Stimulated activated CD8-positive, alpha-beta memory T cell treated with anti-CD3 and anti-CD28 coated beads, Interleukin-15, amount 100 ng/mL, for 1 hour (primary cell): ENCODE results near the gene PEA15.

Experiments
- DNase-seq: peaks from one replicate; pipeline ENCODE4 v3.0.0-alpha.2; 2020; ENCODE audit warnings: low read depth

Gene PEA15

DNA sequence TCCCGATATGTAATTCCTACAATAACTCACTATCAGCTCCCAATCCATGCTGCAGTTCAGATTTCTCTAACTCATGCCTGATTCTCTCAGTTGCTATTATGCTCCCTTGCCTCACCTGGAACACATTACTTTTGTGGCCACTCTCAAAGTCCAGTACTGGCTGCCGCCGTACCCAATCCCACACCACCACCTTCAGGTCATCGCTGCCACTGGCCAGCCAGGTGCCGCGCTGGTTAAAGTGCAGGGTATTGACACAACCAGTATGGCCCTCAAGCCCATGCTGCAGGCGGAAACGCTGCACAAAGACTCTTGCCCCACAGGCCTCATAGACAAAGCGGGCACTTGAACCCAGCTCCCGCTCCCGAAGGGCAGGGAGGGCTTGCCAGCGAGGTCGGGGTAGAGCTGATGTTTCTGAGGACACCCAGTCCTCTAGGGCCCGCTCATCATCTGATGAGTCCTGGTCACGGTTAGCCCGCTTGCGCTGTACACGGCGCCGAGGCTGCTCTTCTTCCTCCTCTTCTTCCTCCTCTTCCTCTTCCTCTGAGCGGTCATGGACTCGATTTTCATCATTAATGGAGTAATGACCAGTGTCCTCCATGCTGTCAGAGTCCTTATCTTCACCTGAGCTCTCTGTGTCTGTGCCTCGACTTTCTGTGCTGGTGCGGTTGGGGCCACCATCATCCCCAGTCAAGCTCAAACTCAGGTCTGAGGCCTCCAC is 34.6 kb downstream of the PEA15 start:
- DNase-seq = no peak

DNA sequence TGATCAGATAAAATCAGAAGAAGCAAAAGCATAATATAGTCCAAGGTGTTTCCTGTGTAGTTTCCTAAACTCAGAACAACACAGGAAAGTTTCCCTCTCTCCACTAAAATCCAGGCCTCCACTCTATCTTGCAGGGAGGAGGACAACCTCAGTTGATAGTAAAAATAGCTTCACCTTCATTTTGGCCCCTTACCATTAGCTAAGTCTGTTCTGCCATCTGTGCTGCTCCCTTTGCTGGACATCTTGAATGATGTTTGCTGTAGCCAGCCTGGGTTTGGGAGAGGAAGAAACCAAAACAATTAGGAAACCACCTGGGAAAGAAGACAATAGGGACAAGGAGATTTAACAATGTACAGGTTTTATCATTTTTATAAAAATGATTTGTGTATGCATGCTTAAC is 38.6 kb downstream of the PEA15 start:
- DNase-seq = no peak

DNA sequence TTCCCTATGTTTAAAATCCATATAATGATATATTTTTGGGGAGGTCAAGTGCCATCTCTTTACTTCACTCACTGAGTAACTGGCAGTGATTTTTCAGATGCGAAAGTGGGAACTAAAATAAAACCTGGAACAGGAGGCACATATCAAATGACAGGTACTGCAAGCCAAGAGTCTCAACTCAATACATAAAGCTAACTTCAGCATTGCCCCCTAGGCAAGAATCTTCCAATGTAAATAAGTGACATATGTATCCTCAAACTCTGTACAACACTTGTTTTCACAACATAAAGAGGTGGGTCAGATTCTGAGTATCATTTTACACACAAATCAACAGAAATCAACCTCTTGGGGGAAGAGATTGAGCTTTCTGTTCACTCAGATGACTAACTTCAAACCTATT is 39.0 kb downstream of the PEA15 start:
- no peak for DNase-seq

DNA sequence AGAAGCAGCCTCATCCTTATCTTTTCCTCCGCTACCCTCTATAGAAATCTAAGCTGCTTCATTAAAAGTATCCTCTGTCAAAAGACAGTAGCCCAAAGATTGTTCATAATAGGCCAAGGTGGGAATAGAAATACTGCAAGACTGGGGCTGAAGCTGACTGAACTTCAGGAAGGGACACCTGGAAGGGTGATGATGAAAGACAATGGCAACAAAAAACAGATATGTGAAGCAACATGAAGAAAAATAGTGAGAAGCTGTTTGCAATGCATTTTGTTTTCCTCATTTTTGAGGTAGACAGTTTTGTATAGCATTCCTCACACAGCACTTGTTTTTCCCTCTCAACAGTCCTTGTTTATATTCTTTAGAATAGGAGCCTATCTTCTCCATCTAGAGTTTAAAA is 40.2 kb downstream of the PEA15 start:
- no peak for DNase-seq

DNA sequence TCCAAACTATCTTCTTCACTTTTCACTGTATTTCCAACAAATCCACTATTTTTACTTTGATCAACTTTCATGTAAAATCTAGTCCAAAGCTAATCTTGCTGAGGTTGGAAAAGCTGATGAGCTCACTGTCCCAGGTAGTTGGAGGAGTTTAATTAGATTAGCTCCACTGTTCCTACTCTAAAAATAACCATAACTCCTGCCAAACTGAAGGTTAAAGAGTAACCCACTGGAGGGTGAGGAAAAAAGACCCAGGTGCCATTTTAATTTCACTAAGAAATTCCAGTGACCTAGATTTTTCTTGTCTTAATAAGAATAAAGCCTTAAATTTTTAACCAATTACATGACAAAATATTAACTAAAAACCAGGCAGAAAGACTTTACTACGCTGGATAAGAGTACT is 41.9 kb downstream of the PEA15 start:
- no peak for DNase-seq

DNA sequence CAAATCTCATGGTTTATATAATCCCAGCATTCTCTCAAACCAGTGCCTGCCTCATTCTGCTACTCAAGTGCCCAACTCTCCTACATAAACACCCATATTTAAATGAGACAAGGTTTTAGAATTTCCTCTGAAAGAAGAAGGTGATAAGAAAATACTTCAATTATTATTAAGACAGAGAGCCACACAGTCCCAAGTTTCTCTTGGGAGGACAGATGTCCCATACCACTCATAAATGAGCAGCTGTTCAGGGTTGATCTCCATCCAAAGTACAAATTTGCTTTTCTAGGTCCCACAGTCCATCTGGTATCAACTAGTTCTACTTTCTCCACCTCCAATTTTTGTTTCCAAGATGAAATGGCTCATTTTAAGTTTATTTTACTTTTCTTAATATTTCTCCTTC is 45.8 kb downstream of the PEA15 start:
- no peak for DNase-seq

DNA sequence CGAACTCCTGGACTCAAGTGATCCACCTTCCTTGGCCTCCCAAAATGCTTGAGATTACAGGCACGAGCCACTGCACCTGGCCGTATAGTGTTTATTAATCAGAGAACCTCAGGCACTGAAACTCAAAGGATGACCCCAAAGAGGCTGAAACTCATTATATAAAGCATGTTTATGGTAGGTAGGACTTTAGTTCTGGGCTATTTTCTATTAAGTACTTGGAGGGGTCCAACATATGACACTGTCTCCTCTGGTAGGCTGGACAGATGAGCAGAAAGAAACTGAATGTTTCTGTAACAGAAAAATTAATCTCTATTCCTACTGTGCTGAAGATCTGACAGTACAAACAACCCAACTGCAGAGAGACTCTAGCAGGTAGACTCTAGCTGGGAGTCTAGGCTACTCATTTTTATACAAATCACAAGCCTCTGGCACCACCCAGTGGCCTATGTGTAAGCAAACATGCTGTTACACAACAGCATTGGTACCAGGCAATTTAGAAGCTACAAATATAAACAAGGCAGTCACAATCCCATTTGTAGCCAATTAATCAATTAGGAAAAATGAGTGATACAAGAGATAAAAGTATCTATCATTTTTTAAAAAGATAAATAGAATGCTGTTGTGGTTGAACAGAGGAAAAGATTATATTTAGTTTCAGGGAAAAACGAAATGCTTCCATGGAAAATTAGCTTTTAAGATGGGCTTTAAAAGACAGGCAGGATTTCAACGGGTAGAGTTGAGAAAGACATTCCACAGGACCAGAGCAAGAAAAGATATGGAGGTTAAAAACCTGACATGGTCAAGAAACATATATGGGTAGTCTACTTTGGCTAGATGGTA is 46.7 kb downstream of the PEA15 start:
- DNase-seq = peak; percentile 18

DNA sequence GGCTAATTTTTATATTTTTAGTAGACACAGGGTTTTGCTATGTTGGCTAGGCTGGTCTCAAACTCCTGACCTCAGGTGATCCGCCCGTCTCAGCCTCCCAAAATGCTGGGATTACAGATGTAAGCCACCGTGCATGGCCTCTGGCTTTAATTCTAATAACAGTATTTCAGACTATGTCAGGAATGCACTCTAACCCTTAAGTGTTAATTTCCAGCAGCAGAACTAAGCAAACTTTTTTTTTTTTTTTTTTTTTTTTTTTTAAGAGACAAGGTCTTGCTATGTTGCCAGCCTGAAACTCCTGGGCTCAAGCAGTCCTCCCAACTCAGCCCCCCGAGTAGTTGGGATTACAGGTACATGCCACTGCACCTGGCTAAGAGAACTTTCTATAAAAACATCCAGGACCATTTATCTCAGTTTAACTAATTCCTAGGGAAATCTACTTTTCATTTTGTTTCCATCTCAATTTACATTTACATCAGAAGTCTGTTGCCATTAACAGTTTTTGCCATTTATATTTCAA is 50.7 kb downstream of the PEA15 start:
- DNase-seq = no peak

DNA sequence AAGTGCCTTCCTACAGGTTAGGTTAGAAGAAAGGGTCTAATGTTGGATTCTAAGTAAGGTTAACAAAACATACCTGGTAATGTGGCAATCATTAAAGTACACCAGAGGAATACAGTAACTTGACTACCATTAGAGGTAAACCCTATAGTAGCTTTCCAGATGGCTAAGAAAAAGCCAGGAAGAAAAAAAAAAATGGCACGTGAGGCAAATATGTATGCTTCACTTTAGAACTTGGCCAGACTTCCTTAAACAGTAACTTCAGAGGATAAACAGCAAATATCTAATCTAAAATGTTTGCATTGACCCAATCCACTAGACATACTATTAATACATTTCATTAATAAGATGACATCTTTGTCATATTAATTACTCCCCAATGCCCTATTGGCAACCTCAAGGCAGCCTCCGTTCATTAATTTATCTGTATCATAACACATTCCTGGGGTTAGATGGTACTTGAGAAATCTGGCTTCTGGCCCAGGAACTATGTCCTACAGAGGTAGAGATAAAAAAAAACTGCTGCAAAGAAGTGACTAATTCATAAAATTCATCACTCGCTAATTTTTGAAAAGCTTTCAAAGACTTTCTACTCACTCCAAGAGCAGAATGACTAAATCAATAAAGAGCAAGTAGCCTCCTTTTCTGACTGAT is 51.3 kb downstream of the PEA15 start:
- no peak for DNase-seq

DNA sequence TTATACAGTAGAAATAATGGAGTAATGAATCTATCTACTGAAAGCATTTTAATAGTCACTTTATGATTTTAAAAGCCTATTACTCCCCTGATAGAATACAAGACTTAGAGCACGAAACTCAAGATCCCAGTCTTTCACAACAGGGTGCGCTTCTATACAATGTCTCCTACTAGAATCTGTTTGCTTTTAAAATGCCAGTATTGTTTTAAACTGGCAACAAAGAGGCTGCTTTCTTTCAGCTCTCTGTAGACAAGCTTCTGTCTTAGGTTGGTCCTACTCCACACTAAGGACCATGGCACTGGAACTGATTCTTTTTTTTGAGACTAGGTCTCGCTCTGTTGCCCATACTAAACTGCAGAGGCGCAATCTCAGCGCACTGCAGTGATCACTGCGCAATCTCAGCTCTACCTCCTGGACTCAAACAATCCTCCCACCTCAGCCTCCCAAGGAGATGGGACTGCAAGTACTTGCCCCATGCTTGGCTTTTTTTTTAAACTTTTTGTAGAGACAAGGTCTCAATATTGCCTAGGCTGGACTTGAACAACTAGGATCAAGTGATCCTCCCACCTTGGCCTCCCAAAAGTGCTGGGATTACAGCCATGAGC is 52.3 kb downstream of the PEA15 start:
- no peak for DNase-seq

DNA sequence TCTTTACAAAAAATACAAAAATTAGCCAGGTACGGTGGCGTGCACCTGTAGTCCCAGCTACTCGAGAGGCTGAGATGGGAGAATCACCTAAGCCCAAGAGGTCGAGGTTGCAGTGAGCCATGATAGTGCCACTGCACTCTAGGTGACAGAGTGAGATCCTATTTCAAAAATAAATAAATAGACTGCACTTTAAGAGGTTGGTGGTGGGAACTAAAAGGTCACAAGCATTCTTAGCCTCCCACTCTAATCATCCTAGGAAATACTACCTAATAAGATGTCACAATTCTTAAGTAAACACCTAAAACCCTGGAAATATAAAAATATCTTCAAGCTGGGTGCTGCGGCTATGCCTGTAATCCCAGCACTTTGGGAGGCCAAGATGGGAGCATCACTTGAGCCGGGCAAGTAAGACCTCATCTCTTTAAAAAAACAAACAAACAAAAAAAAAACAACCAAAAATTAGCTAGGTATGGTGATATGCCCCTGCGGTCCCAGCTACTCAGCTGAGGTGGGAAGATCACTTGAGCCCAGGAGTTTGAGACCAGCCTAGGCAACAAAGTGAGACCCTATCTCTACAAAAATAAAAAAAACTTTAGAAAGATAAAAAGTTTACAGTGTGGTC is 53.1 kb downstream of the PEA15 start:
- no peak for DNase-seq

DNA sequence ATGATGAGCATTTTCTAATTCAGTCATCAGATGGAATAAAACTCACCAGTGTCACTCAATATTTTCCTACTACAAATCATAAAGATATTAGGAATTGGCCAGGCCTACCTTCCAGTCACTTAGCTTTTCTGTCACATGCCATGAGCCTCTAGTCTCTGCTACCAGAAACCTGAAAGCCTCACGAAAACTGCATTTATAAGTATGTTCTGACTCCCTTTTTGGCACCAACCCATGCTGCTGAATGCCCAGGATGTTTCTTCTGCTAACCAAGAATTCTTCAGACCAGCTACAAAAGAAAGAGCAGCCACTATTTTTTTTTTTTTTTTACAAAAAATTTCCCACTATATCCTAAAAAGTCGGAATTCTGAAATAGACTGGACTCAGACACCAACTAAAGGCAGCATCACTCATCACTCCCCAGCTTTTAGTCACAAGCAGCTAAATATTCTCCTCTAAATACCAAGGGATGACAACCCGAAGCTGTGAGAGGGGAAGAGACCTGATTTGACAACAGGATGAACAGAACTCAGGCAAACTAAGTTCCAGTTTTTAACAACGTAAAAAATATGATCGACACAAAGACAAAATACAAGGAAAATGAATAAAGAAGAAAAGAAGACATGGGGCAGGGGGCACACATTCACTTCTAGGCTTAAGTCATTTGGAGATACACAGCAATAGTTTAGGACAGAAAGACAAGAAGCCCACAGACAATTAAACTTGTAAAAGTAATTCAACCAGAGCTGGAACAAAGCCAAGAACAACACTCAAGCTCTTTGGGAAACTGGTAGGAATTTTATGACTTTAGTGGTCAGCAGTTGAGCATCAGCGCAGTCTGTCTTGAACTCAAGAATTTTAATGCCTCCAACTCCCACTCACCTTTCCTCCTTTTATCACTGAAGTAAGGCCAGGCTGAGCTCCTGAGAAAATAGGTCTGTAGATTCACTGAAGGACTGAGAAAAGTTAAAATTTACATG is 55.5 kb downstream of the PEA15 start:
- DNase-seq = no peak

DNA sequence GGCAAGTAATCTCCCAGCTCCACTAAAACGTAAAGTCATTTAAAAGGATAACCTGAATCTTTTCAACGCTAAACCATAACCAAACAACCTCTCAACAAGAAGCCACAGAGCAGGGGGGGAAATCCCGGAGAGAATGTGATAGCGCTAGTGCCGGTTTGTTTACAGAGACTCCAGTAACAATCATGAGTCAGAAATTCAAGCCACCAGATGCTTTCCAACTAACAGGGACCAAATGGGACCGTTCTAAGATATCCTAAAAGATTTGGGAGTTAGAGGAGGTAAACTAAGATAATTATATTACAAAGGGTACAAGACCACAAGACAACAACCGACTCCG is 56.3 kb downstream of the PEA15 start:
- DNase-seq = peak; percentile 35

DNA sequence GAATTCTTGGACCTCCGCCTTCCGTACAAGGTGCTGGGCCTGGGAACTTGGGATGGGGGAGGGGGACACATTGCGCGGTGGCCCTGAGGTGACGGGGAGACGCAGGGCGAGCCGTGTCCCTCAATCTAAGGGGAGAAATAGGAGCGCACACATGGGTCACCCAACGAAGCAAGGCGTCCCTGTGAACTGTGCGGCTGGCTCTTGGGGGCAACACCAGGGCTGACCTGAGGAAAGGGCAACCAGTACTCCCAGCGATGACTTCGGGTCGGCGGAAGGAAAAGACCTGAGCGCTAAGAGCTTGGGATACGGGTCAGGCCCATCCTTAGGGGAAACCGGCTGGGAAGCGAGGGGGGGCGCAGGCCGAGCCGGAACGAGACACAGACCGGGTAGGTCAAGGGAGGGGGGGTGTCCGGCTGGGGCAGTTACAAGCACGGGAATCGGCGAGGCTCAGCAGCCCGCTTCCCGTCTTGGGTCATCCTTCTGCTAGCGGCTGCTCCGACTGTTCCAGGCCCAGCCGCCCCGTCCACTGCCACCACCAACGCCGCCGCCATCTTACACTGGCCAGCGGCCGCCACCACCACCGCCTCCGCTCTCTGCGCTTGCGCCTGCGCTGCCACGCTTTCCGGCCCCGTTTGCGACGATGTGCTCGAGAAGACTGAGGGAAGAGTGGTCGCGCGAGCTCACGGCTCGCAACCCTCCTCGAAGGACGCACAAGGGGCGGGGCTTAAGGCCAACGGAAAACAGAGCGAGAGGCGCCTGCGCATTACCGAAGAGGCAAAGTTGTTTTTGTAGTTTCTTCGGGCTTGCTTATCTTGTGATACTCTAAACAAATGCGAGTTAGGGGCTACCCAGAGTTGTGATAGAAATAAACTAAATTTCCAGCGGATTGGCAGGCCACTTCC is 57.0 kb downstream of the PEA15 start, which contains the start of gene DCAF8:
TSS of gene DCAF8 (minus strand) at position 657 of the 902 bp plus-strand sequence. CDS start 18,541 bp downstream, outside the sequence.
- DNase-seq = peak; percentile 98

DNA sequence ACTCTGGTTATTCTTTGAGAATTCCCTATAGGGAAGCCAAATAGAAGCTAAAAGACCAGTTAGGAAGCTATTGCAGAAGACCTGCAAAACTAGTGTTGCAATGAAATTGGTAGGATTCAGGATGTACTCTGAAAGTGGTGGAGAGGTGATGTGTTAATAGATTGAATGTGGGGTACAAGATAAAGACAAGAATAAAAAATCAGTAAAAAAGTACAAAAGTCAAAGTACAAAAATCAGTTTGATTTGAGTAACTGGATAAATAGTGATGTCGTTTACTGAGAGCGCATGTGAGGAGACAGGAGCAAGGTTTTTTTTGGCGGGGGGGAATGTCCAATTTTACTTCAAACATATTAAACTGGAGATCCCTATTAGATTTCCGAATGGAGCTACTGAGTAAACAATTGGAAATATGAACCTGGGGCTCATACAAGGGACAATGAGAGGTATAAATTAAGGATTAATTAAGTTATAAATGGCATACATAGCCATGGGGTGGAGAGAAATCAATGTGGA is 59.7 kb downstream of the PEA15 start:
- no peak for DNase-seq
